Thyroid gland (tissue), 4 donors: Measurements from ENCODE around the gene DUOX2. TPM values are rescaled to one million over a fixed set of nuclear protein-coding genes. Genes with fewer than 3 reads are reported as not detected.

ENCODE experiments used
- small RNA-seq: library from RNA; depleted of rRNA; stranded (forward); fragments of <200 nt; gene quantifications from one replicate; pipeline ENCODE3, GENCODE V24; 2016
- total RNA-seq, 4 donors: library from RNA; depleted of rRNA; stranded (reverse); fragments of >200 nt; gene quantifications; one replicate each; pipeline ENCODE4 v1.2.3, GENCODE V29; 2016

The DUOX2 gene
- total RNA-seq, 4 donors from 2014 or later = 44.5 to 238 (median 152) TPM

Small RNA genes within 50 kb of the gene (small RNA-seq; reads per million reads assigned to genes)
- not detected for gene RF00019

Other genes with a start within 250 kb of the DUOX2 start
- gene TERB2, start 157.5 kb downstream of the DUOX2 start, total RNA-seq = not detected
- gene SORD, start 91.0 kb downstream of the DUOX2 start, total RNA-seq = 100 to 1,000 TPM; 241 to 831 (median 477) TPM
- gene DUOXA2, start 154 bp upstream of the DUOX2 start, total RNA-seq = 10 to 100 TPM; 11.8 to 48.4 (median 27.0) TPM
- gene DUOXA1, start 15.7 kb upstream of the DUOX2 start, total RNA-seq = 100 to 1,000 TPM in 3 of 4 donors, 10 to 100 TPM in 1; 97.0 to 187 (median 150) TPM
- 100 to 1,000 TPM; 132 to 313 (median 234) TPM for gene DUOX1, start 15.8 kb upstream of the DUOX2 start, total RNA-seq
- 10 to 100 TPM in 1 of 4 donors, 1 to 10 TPM in 3; 8.0 to 15.9 (median 8.7) TPM for gene SHF, start 73.8 kb upstream of the DUOX2 start, total RNA-seq
- not detected for gene SLC28A2, start 138.1 kb upstream of the DUOX2 start, total RNA-seq